Stimulated activated CD4-positive, alpha-beta T cell treated with anti-CD3 and anti-CD28 coated beads, Interleukin-2, amount 100 ng/mL, for 48 hours (primary cell): Measurements from ENCODE around the gene RAP2B.
"Not testable (repeated sequence)": the region's sequence is repeated elsewhere in the genome, so short reads cannot be mapped to it uniquely, and the experiment has no call there.

Experiments
- DNase-seq, 2 donors: peaks; one replicate each; pipeline ENCODE4 v3.0.0-alpha.2; 2020

Gene RAP2B

GRCh38 chr3:153160451-153161137 is 1.4 kb upstream of the RAP2B start:
- DNase-seq: peak; percentile 64 to 67

GRCh38 chr3:153161138-153161713 is 800 bp upstream of the RAP2B start:
- peak; percentile 77 for DNase-seq

GRCh38 chr3:153162513-153163392 is 727 bp downstream of the RAP2B start:
- peak; percentile 25 to 42 for DNase-seq

DNA sequence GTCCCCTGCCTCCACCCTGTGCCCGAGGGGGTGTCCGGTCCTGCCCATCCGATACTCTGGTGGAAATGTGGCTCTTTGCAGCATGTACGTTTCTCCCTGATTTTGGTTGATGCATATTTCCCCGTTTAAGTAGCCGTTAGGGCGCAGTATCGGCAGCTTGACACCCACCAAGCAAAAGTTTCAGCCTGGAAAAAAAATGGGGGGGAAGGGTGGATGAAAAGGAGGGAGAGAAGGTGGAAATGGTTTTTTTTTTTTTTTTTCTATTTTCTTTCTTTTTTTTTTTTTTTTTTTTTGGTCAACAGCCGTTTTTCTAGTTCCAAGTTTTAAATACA is 1.3 kb downstream of the RAP2B start:
- no peak for DNase-seq

GRCh38 chr3:153163756-153164550 is 1.9 kb downstream of the RAP2B start:
- no peak for DNase-seq

GRCh38 chr3:153165261-153165681 is 3.2 kb downstream of the RAP2B start:
- no peak for DNase-seq

- no peak for DNase-seq
Observed at GRCh38 chr3:153166206-153166605, 4.2 kb downstream of the RAP2B start.

DNA sequence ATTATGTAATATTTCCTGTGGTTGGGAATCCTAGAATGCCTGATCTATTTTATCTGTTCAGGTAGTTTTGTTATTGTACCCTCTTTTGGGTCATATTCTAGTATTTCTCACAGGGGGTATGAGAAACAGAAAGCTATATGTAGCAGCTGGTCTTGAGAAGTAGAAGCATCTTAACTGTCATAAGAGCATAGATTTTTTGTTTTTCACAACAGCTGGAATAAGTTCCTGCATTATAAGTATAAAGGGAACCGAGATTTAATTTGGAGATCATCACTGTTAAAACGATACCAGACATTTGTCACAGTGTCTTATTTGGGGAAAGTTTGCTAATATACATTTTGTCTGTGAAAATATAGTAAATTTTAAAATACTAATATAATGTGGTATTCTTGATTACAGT is 4.8 kb downstream of the RAP2B start:
- no peak for DNase-seq

DNA sequence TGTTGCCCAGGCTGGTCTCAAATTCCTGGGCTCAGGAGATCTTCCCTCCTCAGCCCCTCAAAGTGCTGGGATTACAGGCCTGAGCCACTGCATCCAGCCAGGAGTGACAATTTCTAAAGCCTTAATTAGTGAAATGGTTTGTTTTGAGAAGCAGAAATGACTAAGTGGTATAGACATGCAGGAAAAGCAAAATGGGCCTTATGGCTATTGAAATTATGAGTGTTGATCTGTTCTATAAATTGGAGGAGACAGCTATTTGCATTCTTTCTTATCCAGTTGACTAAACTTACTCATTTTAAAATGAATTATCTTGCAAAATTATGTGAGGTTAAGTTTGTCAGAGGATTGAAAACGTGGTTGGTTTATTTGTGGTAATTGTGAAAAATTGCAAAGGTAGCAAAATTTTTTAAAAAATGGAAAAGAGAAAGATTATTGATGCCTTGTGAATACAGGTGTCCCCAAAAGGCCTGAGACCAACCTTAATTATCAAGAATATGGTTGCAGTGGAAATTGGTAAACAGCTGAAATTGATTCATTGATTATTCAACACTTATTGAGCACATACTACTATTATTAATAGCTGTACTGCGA is 7.9 kb downstream of the RAP2B start:
- no peak for DNase-seq

DNA sequence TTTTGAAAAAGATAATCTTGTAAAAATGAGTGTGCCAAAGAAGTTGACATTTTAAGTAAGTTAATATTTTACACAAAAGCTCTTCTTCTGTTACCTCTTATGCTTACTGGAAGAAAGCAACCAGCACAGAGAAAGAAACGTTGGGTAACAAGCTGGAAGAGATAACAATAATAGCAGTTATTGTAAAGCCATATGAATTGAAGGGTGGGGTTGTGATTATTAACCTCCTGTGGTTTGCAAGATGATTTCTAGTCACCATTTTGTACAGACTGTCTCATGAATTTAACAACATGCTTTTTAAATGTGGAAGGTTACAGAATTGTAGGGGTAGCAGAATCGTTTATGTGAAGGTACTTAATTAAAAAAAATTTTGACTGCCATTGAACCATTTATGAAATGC is 9.2 kb downstream of the RAP2B start:
- no peak for DNase-seq

DNA sequence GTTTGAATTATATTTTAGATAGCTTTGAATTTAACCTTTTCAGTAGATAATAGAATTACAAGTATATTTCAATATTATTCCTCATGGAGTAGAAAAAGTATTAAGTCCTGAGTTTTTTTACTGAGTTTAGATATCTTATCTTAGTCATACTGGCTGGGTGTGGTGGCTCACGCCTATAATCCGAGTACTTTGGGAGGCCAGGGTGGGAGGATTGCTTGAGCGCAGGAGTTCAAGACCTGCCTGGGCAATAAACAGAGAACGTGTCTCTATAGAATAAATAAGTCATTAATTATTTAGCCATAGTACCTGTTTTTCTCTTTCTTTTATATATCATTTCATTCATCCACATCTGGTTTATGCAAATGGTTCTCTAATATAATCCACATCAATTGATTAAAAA is 9.9 kb downstream of the RAP2B start:
- no peak for DNase-seq

GRCh38 chr3:153172796-153173757 is 11.1 kb downstream of the RAP2B start:
- no peak for DNase-seq

GRCh38 chr3:153173758-153174516 is 11.9 kb downstream of the RAP2B start:
- no peak for DNase-seq

DNA sequence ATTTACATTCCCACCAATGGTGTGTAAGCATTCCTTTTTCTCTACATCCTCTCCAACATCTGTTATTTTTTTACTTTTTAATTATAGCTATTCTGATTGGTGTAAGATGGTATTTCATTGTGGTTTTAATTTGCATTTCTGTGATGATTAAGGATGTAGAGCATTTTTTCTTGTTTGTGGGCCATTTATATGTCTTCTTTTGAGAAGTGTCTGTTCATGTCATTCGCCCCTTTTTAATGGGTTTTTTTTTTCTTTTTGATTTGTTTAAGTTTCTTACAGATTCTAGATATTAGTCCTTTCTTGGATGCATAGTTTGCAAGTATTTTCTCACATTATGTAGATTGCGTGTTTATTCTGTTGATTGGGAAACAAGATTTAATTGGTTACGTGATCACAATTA is 14.2 kb downstream of the RAP2B start:
- no peak for DNase-seq

DNA sequence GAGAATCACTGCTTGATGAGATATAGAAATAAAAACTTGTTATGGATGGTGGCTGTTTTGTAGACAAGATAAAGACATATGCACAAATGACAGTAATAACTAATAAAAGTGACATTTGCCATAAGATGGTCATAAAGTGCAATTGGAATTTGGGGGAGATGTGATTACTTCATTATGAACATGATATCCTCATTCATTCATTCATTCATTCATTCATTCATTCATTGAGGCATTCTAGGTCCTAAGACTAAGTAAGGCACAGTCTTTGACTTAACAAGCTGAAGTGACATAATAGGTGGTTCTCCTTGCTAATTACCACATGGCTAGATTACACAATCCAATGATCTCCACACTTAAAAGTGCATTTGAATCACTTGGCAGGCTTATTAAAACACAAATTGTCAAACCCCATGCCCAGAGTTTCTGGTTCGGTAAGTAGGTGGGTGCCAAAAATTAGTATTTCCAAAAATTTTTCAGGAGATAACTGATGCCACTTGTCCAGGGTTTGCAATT is 18.9 kb downstream of the RAP2B start:
- no peak for DNase-seq

DNA sequence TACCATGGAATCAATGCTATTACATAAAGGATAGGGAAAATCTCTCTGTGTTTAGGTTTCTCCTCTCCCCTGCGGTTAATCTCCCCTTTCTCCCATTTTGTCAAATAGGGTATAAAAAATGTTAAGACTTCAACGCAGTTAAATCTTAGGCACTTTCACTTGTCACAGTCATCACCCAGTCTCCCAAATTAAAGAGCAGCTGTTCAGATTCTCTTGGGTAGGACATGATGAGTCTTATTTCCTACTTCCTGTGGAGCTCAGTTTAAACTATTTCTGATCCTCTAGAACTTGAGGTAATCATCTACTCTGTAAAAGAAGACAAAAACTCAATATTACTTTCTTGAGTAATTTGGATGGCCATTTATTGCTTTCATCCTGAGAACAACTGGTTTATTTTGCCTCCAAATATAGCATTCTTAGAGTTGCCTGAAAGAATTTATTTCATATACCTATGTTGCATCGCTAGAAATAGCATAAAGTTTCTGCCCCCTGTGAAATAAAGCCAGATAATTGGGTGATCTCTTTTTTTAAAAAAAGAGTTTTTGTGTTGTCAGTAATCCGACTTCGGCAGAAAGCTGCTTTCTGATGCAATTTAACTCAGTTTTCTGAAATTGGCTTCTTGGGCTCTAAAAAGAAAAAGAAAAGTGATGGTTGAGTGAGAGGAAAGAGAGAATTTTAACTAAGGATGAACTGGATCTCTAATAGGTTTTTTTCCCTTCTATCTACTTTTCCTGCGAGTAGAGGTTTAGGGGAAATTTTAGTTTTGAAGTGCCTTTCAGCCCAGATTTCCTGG is 20.7 kb downstream of the RAP2B start:
- DNase-seq: no peak

DNA sequence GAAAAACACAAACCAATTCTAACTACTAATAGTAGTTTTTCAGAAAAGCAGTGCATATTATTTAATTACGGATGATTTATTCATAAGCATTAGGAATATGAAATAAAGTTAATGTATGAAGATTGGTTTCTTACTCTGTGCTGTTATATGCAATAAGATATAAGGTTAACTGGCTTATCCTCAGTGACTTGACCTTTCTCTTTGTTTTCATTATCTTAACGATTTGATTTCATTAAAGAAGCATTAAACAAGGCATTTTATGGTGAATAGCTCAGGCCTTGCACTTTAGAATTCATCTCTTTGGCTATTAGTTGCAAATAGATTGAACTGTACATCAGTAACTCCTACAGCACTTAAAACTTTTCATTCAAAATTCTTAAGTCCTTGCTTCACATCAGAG is 28.9 kb downstream of the RAP2B start:
- no peak for DNase-seq

GRCh38 chr3:153192327-153192726 is 30.3 kb downstream of the RAP2B start:
- no peak for DNase-seq

GRCh38 chr3:153193786-153194476 is 31.9 kb downstream of the RAP2B start:
- not testable (repeated sequence) for DNase-seq
